OCI-LY7 (cell line): ENCODE results near the gene NAV2. TPM values are rescaled to one million over a fixed set of nuclear protein-coding genes. Genes with fewer than 3 reads are reported as not detected.

Experiments
- BruUV-seq: library from RNA; stranded (reverse); fragments of 400-500 nt; replicated peaks from 2 replicates; lab custom pipeline; 2021; lab: Mats Ljungman, UMichigan
- CTCF ChIA-PET: fragments of 300-600 bp; sonication (Branson Sonifier 250); formaldehyde crosslinking; loops from one replicate; lab custom pipeline; 2022; ENCODE audit warnings: antibody characterized with exemption; ENCODE audit not compliant: unreplicated experiment; lab: Charles Lee
- POLR2A ChIA-PET: fragments of 300-600 bp; sonication (Branson Sonifier 250); formaldehyde crosslinking; loops from one replicate; lab custom pipeline; 2022; ENCODE audit warnings: antibody characterized with exemption; lab: Charles Lee
- DNase-seq: peaks from one replicate; pipeline ENCODE4 v3.0.0-alpha.2; 2015; ENCODE audit warnings: low spot score
- H2AFZ ChIP-seq: fragments of 200-600 bp; sonication (generic), shearing (Covaris generic); 2 replicates; pipeline ENCODE4 v1.6.1; 2014; ENCODE audit warnings: mild to moderate bottlenecking, antibody characterized with exemption, low read length, moderate library complexity
- H3K27ac ChIP-seq: fragments of 200-600 bp; sonication (generic); 2 replicates; pipeline ENCODE4 v1.5.1; 2014; ENCODE audit warnings: mixed run types, low read depth, mild to moderate bottlenecking, moderate library complexity, low read length, inconsistent platforms; ENCODE audit not compliant: poor library complexity, severe bottlenecking
- H3K36me3 ChIP-seq: fragments of 200-600 bp; sonication (generic); 2 replicates; pipeline ENCODE4 v1.6.1; 2014; ENCODE audit warnings: mild to moderate bottlenecking, antibody characterized with exemption, low read length, moderate library complexity, mixed read lengths; ENCODE audit not compliant: insufficient read depth
- H3K4me1 ChIP-seq: fragments of 200-600 bp; sonication (generic); 2 replicates; pipeline ENCODE4 v1.5.1; 2014; ENCODE audit warnings: mild to moderate bottlenecking, low read length; ENCODE audit not compliant: insufficient read depth, poor library complexity, severe bottlenecking
- H3K4me2 ChIP-seq: fragments of 200-600 bp; sonication (generic); 2 replicates; pipeline ENCODE4 v1.6.1; 2014; ENCODE audit warnings: mild to moderate bottlenecking, low read length
- H3K4me3 ChIP-seq: fragments of 200-600 bp; sonication (generic); 2 replicates; pipeline ENCODE4 v1.5.1; 2014; ENCODE audit warnings: mild to moderate bottlenecking, low read depth, low read length; ENCODE audit not compliant: poor library complexity, severe bottlenecking
- H3K79me2 ChIP-seq: fragments of 200-600 bp; sonication (generic); 2 replicates; pipeline ENCODE4 v1.6.1; 2016; ENCODE audit warnings: low read depth, mild to moderate bottlenecking, low read length, moderate library complexity, mixed read lengths; ENCODE audit not compliant: insufficient read depth
- H3K9me2 ChIP-seq: fragments of 200-600 bp; sonication (generic); 2 replicates; pipeline ENCODE4 v1.6.1; 2016; ENCODE audit warnings: mild to moderate bottlenecking, low read length, mixed read lengths; ENCODE audit not compliant: insufficient read depth
- H3K9me3 ChIP-seq: fragments of 200-600 bp; sonication (generic); 2 replicates; pipeline ENCODE4 v1.6.1; 2014; ENCODE audit warnings: mild to moderate bottlenecking, mixed run types, low read length, mixed read lengths
- H4K20me1 ChIP-seq: fragments of 200-600 bp; sonication (generic); 2 replicates; pipeline ENCODE4 v1.6.1; 2014; ENCODE audit warnings: mild to moderate bottlenecking, antibody characterized with exemption, low read length, moderate library complexity, mixed read lengths; ENCODE audit not compliant: insufficient read depth
- EZH2phosphoT487 ChIP-seq: fragments of 200-600 bp; sonication (generic); IDR thresholded peaks from 2 replicates; pipeline ENCODE4 v1.6.1; 2018; ENCODE audit warnings: low read depth, borderline replicate concordance, mild to moderate bottlenecking, mixed run types, antibody characterized with exemption, low read length, moderate library complexity, mixed read lengths
- intact Hi-C: fragments of 100-400 bp; cut with micrococcal nuclease; formaldehyde crosslinking; loops from one replicate; pipeline ENCODE4 v1.10.0; 2022; ENCODE audit not compliant: unreplicated experiment
- total RNA-seq, 2 experiments: library from RNA; depleted of rRNA in 1 of 2; stranded (reverse); fragments of >200 nt in 1 of 2; shearing (Covaris generic) in 1 of 2; gene quantifications; 2 replicates each; pipeline ENCODE4 v1.2.3, GENCODE V29; 2014 to 2022
- TF ChIP-seq, protein P1 (sequence below): fragments of 200-600 bp; sonication (generic); conservative IDR thresholded peaks from 2 replicates; pipeline ENCODE4 v1.5.1; 2014; ENCODE audit warnings: mild to moderate bottlenecking, antibody characterized with exemption, low read length, moderate library complexity, mixed read lengths

The NAV2 gene
- total RNA-seq, 2 experiments from 2014 or later = 0.06 to 0.68 TPM

DNA sequence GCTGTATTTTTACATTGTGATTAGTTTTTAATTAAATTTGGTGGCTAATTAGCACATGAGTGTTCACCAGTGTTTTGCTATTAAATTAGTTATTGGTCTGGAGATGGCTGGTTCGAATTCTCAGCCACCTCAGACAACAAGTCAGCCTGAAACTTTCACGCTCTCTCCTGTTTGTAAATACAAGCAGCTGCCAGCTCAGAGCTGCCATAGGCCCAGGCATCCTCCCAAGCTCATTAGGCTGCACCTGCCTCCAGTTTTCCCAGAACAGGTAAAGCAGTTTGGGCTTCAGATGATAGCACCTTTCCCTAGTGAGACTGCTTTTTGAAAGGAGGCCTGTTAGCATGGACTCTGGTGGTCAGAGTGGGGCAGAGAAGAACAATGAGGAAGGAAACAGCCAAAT is 156.8 kb downstream of the NAV2 start:
- Histone ChIP-seq H3K79me2 (no peaks in the 10 kb centered on the region), H3K9me3 (no peaks in the 10 kb centered on the region), H2AFZ (no peak overlapping the region), H3K36me3 (no peaks in the 10 kb centered on the region), H3K4me3 (no peak overlapping the region), H3K4me1 (no peaks in the 10 kb centered on the region), H3K4me2 (no peak overlapping the region), H3K27ac (no peak overlapping the region), H4K20me1 (no peaks in the 10 kb centered on the region), H3K9me2 (no peaks in the 10 kb centered on the region)
- no TSS peak for BruUV-seq
- intact Hi-C loops = no loop called here
- no peak for TF ChIP-seq EZH2phosphoT487
- TF ChIP-seq, protein P1, sequence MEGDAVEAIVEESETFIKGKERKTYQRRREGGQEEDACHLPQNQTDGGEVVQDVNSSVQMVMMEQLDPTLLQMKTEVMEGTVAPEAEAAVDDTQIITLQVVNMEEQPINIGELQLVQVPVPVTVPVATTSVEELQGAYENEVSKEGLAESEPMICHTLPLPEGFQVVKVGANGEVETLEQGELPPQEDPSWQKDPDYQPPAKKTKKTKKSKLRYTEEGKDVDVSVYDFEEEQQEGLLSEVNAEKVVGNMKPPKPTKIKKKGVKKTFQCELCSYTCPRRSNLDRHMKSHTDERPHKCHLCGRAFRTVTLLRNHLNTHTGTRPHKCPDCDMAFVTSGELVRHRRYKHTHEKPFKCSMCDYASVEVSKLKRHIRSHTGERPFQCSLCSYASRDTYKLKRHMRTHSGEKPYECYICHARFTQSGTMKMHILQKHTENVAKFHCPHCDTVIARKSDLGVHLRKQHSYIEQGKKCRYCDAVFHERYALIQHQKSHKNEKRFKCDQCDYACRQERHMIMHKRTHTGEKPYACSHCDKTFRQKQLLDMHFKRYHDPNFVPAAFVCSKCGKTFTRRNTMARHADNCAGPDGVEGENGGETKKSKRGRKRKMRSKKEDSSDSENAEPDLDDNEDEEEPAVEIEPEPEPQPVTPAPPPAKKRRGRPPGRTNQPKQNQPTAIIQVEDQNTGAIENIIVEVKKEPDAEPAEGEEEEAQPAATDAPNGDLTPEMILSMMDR = no peak
- ChIA-PET POLR2A (no interaction called here), CTCF (no interaction called here)
- DNase-seq = no peak

DNA sequence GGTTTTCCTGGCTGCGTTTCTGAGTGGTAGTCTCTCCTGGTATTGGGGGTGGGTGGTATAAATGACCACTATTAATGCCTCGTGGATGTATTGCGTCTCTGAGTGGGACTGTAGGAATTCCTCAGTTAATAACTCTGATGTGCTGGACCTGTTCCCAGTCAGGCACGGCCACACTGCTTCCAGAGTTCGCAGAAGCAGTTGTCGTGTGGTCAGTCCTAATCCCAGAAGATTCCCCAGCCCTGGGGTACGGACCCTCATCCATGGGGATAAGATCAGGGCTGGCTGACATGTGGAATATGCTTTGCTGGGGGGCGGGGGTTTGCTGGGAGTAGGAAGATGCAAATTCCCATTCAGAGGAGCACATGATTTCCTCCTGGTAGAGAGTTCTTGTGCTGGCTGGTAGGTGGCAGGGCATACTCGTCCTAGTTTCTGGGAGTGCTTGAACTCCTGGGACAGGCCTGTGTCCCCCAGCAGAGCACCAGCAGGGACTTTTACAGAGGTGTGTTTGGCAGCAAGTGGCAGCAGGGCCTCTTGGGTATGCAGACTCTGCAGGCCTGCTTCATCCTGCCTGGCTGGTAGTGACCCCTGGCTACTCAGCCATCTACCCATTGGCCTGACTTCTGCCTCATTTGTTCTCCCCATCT is 157.4 kb downstream of the NAV2 start:
- Histone ChIP-seq H3K9me2 (no peaks in the 10 kb centered on the region), H3K27ac (no peak overlapping the region), H3K4me3 (no peak overlapping the region), H3K9me3 (no peaks in the 10 kb centered on the region), H2AFZ (no peak overlapping the region), H3K79me2 (no peaks in the 10 kb centered on the region), H4K20me1 (no peaks in the 10 kb centered on the region), H3K4me2 (no peak overlapping the region), H3K4me1 (no peaks in the 10 kb centered on the region), H3K36me3 (no peaks in the 10 kb centered on the region)
- TF ChIP-seq, protein P1 = no peak
- no peak for TF ChIP-seq EZH2phosphoT487
- intact Hi-C loops = no loop called here
- POLR2A ChIA-PET = no interaction called here
- CTCF ChIA-PET = no interaction called here
- BruUV-seq = no TSS peak
- DNase-seq = no peak

DNA sequence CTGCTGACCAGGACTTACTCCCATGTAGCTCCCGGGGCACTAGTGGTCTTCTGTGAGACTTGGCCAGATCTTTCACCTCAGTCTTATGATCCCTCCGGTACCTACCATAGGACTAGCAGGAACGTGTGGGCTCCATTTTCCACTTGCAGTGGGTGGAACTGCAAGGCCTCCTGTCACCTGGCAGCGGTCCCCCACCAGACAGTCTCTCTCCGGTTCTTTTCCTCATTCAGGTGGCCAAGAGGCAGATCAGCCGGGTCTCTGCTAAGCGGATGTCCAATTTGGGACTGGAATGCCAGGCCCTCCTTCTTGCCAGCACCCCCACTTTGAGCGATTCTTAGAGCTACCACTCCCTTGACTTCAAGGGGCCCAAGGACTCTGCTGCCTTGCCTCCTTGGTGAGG is 158.9 kb downstream of the NAV2 start:
- BruUV-seq = no TSS peak
- TF ChIP-seq, protein P1 = no peak
- TF ChIP-seq EZH2phosphoT487 = no peak
- Histone ChIP-seq H3K9me2 (no peaks in the 10 kb centered on the region), H2AFZ (no peak overlapping the region), H3K9me3 (no peaks in the 10 kb centered on the region), H3K36me3 (no peaks in the 10 kb centered on the region), H3K79me2 (no peaks in the 10 kb centered on the region), H3K4me1 (no peaks in the 10 kb centered on the region), H3K27ac (no peak overlapping the region), H4K20me1 (no peaks in the 10 kb centered on the region), H3K4me2 (no peak overlapping the region), H3K4me3 (no peak overlapping the region)
- ChIA-PET POLR2A (no interaction called here), CTCF (no interaction called here)
- no peak for DNase-seq
- intact Hi-C loops = no loop called here
